Skeletal muscle tissue (tissue), 4 donors: ENCODE measurements around the gene LETMD1. TPM values are rescaled to one million over a fixed set of nuclear protein-coding genes. Genes with fewer than 3 reads are reported as not detected.
A peak's percentile ranks its signal among the peaks of the same experiment; 100 is the strongest.

ENCODE experiments used
- H3K27ac ChIP-seq: one replicate; pipeline ENCODE4 v1.7.0; 2013; ENCODE audit warnings: mild to moderate bottlenecking, low read depth, low read length, inconsistent platforms
- H3K27me3 ChIP-seq, 3 donors: one replicate each; pipeline ENCODE4 v1.7.0; 2013; ENCODE audit warnings: low read length in 3 of 3; ENCODE audit not compliant: control insufficient read depth in 3 of 3, insufficient read depth in 3 of 3
- H3K36me3 ChIP-seq, 3 donors: one replicate each; pipeline ENCODE4 v1.7.0; 2013; ENCODE audit warnings: low read length in 3 of 3; ENCODE audit not compliant: control insufficient read depth in 3 of 3, insufficient read depth in 3 of 3
- H3K4me1 ChIP-seq, 3 donors: one replicate each; pipeline ENCODE4 v1.7.0; 2013; ENCODE audit warnings: low read length in 3 of 3, mild to moderate bottlenecking in 3 of 3; ENCODE audit not compliant: control insufficient read depth in 3 of 3, insufficient read depth in 3 of 3
- H3K4me3 ChIP-seq, 3 donors: one replicate each; pipeline ENCODE4 v1.7.0; 2013; ENCODE audit warnings: low read length in 3 of 3
- H3K9ac ChIP-seq, 3 donors: one replicate each; pipeline ENCODE4 v1.7.0; 2013; ENCODE audit warnings: low read length in 3 of 3, mild to moderate bottlenecking in 3 of 3, moderate library complexity in 2 of 3, low read depth in 1 of 3
- H3K9me3 ChIP-seq, 3 donors: one replicate each; pipeline ENCODE4 v1.7.0; 2013; ENCODE audit warnings: low read length in 3 of 3; ENCODE audit not compliant: control insufficient read depth in 3 of 3
- total RNA-seq: library from RNA; depleted of rRNA; stranded (reverse); fragments of >200 nt; gene quantifications from one replicate; pipeline ENCODE4 v1.2.3, GENCODE V29; 2014
- donor health status: Osteomylitis.

Gene LETMD1
- total RNA-seq, 1 donor from 2014 or later: 40.2 TPM

GRCh38 chr12:51023625-51024382, 24.3 kb upstream of the LETMD1 start:
- Histone ChIP-seq H3K4me3 (peak overlapping the region; percentile 45 to 92 (median 82)), H3K4me1 (peaks cover 8 to 22% (median 9%) of the 10 kb centered on the region in 3 donors), H3K27ac (peak overlapping the region; percentile 90), H3K9ac (peak overlapping the region in 2 of 3 donors; percentile 77 to 90), H3K9me3 (no peaks in the 10 kb centered on the region), H3K36me3 (no peaks in the 10 kb centered on the region), H3K27me3 (no peaks in the 10 kb centered on the region)

DNA sequence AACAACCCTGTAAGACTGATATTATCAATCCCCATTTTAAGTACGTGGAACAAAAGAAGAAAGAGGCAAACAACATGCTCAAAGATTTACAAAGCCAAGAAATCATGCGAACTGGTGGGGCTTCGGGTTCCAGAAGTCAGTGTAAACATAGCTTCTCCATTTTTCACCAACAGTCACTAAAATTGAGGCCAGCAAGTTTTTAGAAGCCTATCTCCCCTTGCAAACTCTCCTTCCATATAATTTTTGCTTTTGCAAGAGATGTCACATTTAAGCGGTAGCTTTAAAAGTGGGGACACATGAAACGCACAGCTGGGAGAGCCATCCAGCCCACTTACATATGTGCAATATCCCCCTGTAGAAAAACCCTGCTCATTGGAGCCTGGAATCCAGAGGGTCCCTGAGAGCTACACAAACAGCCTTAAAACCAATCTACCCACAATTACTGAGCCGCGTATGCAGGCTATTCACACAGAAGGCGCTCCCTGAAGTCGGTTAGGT, 22.7 kb upstream of the LETMD1 start:
- Histone ChIP-seq H3K4me3 (peak overlapping the region; percentile 82 to 92 (median 88)), H3K9me3 (no peaks in the 10 kb centered on the region), H3K27ac (peak overlapping the region; percentile 90), H3K4me1 (peaks cover 8 to 22% (median 9%) of the 10 kb centered on the region in 3 donors), H3K9ac (peak overlapping the region; percentile 88 to 93 (median 90)), H3K36me3 (no peaks in the 10 kb centered on the region), H3K27me3 (no peaks in the 10 kb centered on the region)

DNA sequence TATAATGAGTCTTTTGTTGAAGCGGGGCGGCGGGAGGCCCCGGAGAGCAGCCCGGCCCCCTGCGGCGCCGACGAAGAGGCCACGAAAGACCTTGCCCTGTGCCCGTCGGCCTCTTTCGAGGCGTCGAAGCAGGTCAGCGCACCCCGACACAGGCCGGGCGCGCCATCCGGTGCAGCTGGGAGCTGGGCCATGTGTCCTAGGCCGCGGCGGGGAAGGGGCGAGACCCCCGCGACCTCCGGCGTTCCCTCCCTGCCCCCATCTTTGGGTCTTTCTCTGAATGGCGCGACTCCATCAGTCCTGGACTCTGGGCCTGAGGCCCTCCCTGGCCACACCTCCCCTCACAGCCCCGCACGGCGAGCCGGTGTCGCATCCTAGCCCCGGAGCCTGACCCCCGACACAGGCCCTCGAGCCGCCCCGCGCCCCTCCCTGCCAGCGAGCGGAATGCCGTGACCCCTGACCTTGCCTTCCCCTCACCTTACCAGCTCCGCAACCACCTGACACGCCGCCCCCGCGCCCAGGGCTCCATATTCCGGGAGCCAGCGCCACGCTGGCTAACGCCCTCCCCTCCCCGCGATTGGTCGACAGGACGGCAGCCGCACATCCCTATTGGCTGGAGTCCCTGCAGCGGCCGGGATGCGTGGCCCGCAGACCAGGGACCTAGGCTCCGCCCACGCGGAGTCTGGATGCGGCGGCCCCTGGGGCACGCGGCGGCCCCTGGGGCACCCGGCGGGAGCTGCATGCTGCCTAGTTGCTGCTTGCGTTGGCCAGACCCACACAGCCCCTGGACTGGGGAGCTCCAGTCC, 22.1 kb upstream of the LETMD1 start, which contains the start of gene SLC11A2:
Gene SLC11A2, minus strand, starts transcription at position 549 of the 803 bp plus-strand sequence. CDS start 15,656 bp downstream, outside the sequence.
- no peaks in the 10 kb centered on the region for H3K9me3 ChIP-seq
- peak within 1 kb of the TSS; percentile 82 to 92 (median 88) for H3K4me3 ChIP-seq
- no peaks in the 10 kb centered on the region for H3K27me3 ChIP-seq
- H3K36me3 ChIP-seq: no peaks in the 10 kb centered on the region
- H3K27ac ChIP-seq: peak within 1 kb of the TSS; percentile 90
- peaks cover 8 to 18% (median 9%) of the 10 kb centered on the region in 3 donors for H3K4me1 ChIP-seq
- H3K9ac ChIP-seq: peak within 1 kb of the TSS; percentile 88 to 93 (median 90)

GRCh38 chr12:51027342-51027835, 20.7 kb upstream of the LETMD1 start:
- Histone ChIP-seq H3K27me3 (no peaks in the 10 kb centered on the region), H3K4me1 (peaks cover 8 to 17% (median 9%) of the 10 kb centered on the region in 3 donors), H3K9me3 (no peaks in the 10 kb centered on the region), H3K9ac (no peak overlapping the region), H3K27ac (no peak overlapping the region), H3K4me3 (no peak overlapping the region), H3K36me3 (no peaks in the 10 kb centered on the region)

GRCh38 chr12:51028126-51028812, 19.9 kb upstream of the LETMD1 start:
- Histone ChIP-seq H3K27ac (no peak overlapping the region), H3K4me1 (peaks cover 8 to 16% (median 9%) of the 10 kb centered on the region in 3 donors), H3K4me3 (no peak overlapping the region), H3K36me3 (no peaks in the 10 kb centered on the region), H3K27me3 (no peaks in the 10 kb centered on the region), H3K9me3 (no peaks in the 10 kb centered on the region), H3K9ac (no peak overlapping the region)

- Histone ChIP-seq H3K27ac (no peak overlapping the region), H3K27me3 (no peaks in the 10 kb centered on the region), H3K4me1 (peaks cover 6 to 13% (median 8%) of the 10 kb centered on the region in 3 donors), H3K36me3 (no peaks in the 10 kb centered on the region), H3K9ac (no peak overlapping the region), H3K9me3 (no peaks in the 10 kb centered on the region), H3K4me3 (no peak overlapping the region)
These were observed 19.3 kb upstream of the LETMD1 start for GRCh38 chr12:51028813-51029150.

- Histone ChIP-seq H3K9me3 (no peaks in the 10 kb centered on the region), H3K4me3 (no peak overlapping the region), H3K27me3 (no peaks in the 10 kb centered on the region), H3K4me1 (no peaks in the 10 kb centered on the region), H3K9ac (no peak overlapping the region), H3K36me3 (no peaks in the 10 kb centered on the region), H3K27ac (no peak overlapping the region)
These were observed 15.1 kb upstream of the LETMD1 start for GRCh38 chr12:51033048-51033447.

- H3K36me3 ChIP-seq: no peaks in the 10 kb centered on the region
- no peaks in the 10 kb centered on the region for H3K27me3 ChIP-seq
- H3K27ac ChIP-seq: no peak overlapping the region
- H3K4me1 ChIP-seq: no peaks in the 10 kb centered on the region
- H3K9ac ChIP-seq: no peak overlapping the region
- H3K4me3 ChIP-seq: no peak overlapping the region
- no peaks in the 10 kb centered on the region for H3K9me3 ChIP-seq
These were observed 14.6 kb upstream of the LETMD1 start for GRCh38 chr12:51033457-51034089.

GRCh38 chr12:51036279-51036678, 11.8 kb upstream of the LETMD1 start:
- no peaks in the 10 kb centered on the region for H3K36me3 ChIP-seq
- H3K4me1 ChIP-seq: no peaks in the 10 kb centered on the region
- no peak overlapping the region for H3K27ac ChIP-seq
- H3K27me3 ChIP-seq: no peaks in the 10 kb centered on the region
- H3K9ac ChIP-seq: no peak overlapping the region
- H3K4me3 ChIP-seq: no peak overlapping the region
- no peaks in the 10 kb centered on the region for H3K9me3 ChIP-seq
